GM18867 (cell line): ENCODE measurements around the gene AP3S2.
A peak's percentile ranks its signal among the peaks of the same experiment; 100 is the strongest.
"Not testable (repeated sequence)": the region's sequence is repeated elsewhere in the genome, so short reads cannot be mapped to it uniquely, and the experiment has no call there.

ENCODE experiments used
- ATAC-seq: cut with Tn5 transposase; IDR thresholded peaks from one replicate; pipeline ENCODE4 v1.9.1; 2021; ENCODE audit warnings: mild to moderate bottlenecking, moderate library complexity; ENCODE audit not compliant: unreplicated experiment

AP3S2 gene

DNA sequence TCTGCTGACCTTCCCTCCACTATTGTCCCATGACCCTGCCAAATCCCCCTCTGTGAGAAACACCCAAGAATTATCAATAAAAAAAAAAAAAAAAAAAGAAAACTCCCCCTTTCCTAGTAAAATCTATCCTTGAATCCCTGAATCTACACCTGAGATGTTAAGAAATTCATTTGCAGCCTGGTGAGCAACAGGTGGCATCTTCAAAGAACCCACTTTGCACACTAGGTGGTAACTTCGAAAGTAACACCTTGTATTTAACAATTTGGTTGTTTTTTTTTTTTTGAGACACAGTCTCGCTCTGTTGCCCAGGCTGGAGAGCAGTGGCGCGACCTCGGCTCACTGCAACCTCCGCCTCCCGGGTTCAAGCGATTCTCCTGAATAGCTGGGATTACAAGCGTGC is 24.3 kb downstream of the AP3S2 start:
- ATAC-seq: not testable (repeated sequence)

DNA sequence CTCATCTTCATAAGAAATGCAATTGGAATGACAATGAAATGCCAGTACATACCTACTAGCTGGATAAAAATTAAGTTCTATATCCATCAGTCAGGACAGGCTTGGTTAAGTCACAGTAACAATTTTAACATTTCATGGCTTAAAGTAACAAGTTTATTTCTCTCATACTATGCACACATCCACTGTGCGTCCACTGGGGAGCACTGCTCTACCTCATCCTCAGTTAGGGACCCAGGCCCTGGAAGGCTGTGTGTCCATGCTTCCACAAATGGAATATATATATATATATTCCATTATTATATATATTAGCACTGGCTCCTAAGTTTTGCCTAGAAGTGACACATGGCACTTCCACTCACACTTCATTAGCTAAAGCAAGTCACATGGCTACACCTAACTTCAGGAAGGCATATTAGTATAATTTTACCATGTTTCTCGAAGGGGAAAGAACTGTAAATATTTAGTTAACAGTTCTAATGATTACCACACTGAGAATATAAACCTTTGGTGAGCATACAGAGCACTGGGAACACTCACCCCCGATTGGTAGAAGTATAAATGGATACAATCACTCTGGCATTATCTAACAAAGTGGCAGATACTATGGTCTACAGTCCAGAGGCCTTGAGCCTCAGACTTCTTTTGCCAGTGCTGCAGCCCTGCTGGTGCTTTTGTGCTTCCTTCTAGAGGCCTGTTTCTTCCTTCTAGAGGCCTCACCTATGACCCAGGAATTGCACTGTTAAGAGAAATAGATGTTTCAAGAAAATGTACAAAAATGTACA is 28.6 kb downstream of the AP3S2 start:
- no peak for ATAC-seq

GRCh38 chr15:89863918-89864317 is 29.9 kb downstream of the AP3S2 start:
- no peak for ATAC-seq

DNA sequence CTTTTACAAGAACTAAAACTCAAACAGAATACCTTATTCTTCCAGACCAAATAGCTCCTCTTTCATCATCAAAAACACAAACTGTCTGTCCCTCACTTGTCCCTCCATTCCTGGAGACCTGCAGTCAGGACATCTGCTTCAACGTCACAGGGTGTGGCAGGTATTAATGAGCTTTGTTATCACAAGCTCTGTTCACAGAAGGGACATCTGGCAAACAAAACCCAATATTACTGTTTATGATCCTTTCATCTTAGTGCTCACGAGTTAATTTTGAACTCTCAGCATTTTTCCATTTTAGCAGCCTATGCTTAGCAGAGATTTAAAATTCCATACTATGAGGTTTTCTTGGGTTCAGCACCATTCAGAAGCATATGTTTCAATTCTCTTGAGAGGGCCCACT is 32.9 kb downstream of the AP3S2 start:
- ATAC-seq: no peak

DNA sequence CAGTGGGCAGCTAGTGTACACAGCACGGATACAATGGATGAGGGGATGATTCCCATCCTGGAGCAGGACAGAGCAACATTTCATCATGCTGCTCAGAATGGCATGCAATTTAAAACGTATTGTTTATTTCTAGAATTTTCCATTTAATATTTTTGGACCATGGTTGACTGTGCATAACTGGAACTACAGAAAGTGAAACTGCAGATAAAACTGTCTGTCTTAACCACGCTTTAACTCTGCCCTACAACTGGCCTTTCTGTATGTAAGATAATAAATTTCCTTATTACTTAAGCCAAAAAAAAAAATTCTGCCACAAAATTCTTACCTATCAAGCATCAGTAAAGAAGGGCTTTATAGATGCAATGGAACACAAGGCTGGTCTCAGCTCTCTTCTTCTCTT is 33.4 kb downstream of the AP3S2 start:
- no peak for ATAC-seq

GRCh38 chr15:89858661-89859458 is 34.9 kb downstream of the AP3S2 start:
- no peak for ATAC-seq

DNA sequence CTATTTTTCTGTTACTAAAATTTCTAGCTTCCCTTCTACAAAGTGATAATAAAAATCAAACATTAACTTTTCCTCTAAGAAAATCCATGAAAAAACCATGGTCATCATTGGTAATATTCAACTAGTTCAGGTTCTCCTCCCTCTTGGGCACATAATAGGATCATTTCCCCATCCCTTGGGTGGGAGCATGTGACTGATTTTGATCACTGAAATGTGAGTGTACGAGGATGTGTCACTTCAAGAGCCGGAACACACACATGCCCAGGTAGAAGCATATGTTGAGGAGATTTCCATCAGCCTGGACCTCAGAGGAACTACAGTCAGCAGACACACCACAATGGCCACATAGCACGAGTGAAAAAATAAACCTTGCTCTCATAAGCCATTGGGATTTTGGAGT is 36.1 kb downstream of the AP3S2 start:
- ATAC-seq: no peak

- no peak for ATAC-seq
Observed at GRCh38 chr15:89855948-89856347, 37.8 kb downstream of the AP3S2 start.

DNA sequence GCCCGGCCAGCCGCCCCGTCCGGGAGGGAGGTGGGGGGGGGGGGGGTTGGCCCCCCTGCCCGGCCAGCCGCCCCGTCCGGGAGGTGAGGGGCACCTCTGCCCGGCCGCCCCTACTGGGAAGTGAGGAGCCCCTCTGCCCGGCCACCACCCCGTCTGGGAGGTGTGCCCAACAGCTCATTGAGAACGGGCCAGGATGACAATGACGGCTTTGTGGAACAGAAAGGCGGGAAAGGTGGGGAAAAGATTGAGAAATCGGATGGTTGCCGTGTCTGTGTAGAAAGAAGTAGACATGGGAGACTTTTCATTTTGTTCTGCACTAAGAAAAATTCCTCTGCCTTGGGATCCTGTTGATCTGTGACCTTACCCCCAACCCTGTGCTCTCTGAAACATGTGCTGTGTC is 38.9 kb downstream of the AP3S2 start:
- not testable (repeated sequence) for ATAC-seq

- ATAC-seq: no peak
Observed at GRCh38 chr15:89852342-89852995, 41.3 kb downstream of the AP3S2 start.

- peak; percentile 57 for ATAC-seq
Observed at GRCh38 chr15:89851673-89852341, 42.0 kb downstream of the AP3S2 start.

DNA sequence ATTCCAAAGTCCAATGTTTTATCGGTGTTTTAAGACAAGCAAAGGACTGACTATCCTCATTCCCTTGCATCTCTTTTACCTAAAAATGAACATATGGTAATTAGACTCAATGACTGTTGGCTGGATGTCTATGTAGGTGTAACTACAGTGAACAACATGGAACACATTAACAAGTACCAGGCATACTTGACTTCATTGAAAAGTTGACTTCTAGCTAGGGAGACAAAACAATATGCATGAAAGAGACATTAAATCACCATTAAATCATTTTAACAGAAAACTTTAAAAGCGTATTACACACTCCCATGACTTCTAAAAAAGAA is 44.9 kb downstream of the AP3S2 start:
- ATAC-seq: no peak

- no peak for ATAC-seq
Observed at GRCh38 chr15:89847101-89847500, 46.7 kb downstream of the AP3S2 start.

DNA sequence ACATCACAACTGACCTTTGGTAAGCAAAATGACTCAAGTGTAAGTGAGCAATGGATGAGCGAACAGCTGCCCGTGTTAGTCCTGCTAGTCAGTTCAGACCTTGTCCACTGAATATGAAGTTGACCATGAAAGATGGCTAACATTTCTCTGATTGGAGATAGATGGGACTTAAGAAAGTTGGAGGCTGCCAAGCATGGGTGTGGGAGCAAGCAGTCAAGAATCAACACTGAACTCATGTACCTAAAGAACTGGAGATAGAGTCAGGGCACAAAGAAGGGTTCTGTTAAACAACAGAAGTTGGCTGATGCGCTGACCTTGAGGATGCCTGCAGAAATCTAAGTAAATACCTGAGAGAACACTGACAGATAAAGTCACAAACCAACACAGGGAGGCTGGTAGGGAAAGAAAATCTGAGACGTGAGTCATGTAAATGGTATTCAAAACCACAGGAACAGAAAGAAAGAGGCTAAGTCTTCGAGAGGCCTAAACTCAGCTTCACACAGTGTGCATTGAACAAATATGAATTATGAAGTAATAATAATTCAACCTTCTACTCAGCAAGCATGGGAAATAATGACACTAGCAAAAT is 48.4 kb downstream of the AP3S2 start:
- ATAC-seq: no peak

GRCh38 chr15:89841962-89842361 is 51.8 kb downstream of the AP3S2 start:
- ATAC-seq: no peak

- ATAC-seq: no peak
Observed at GRCh38 chr15:89841306-89841705, 52.5 kb downstream of the AP3S2 start.

- no peak for ATAC-seq
Observed at GRCh38 chr15:89839167-89839810, 54.5 kb downstream of the AP3S2 start.

GRCh38 chr15:89837830-89838178 is 56.0 kb downstream of the AP3S2 start:
- ATAC-seq: no peak

GRCh38 chr15:89837134-89837829 is 56.5 kb downstream of the AP3S2 start:
- ATAC-seq: no peak
